DOHH2 (cell line): ENCODE measurements around the gene SEZ6L2.
A peak's percentile ranks its signal among the peaks of the same experiment; 100 is the strongest.

ENCODE experiments used
- H3F3A ChIP-seq: fragments of 200-600 bp; sonication (generic), shearing (Covaris generic); 2 replicates; pipeline ENCODE4 v1.6.0; 2016; ENCODE audit warnings: antibody characterized with exemption, mild to moderate bottlenecking; ENCODE audit not compliant: control insufficient read depth, insufficient read depth
- H3K27ac ChIP-seq: fragments of 200-600 bp; sonication (generic); 2 replicates; pipeline ENCODE4 v1.5.1; 2014; ENCODE audit warnings: low read depth, mild to moderate bottlenecking, low read length, moderate library complexity
- H3K27me3 ChIP-seq: fragments of 200-600 bp; sonication (generic); 2 replicates; pipeline ENCODE4 v1.6.1; 2014; ENCODE audit warnings: mild to moderate bottlenecking, low read length, mixed read lengths; ENCODE audit not compliant: control insufficient read depth
- H3K36me3 ChIP-seq: fragments of 200-600 bp; sonication (generic); 2 replicates; pipeline ENCODE4 v1.6.1; 2014; ENCODE audit warnings: mild to moderate bottlenecking, low read length, moderate library complexity, mixed read lengths; ENCODE audit not compliant: control insufficient read depth
- H3K4me1 ChIP-seq: fragments of 200-600 bp; sonication (generic); 2 replicates; pipeline ENCODE4 v1.6.1; 2014; ENCODE audit warnings: mild to moderate bottlenecking, low read length, mixed read lengths; ENCODE audit not compliant: control insufficient read depth
- H3K4me2 ChIP-seq: fragments of 200-600 bp; sonication (generic); 2 replicates; pipeline ENCODE4 v1.6.0; 2014; ENCODE audit warnings: mild to moderate bottlenecking, low read length, moderate library complexity
- H3K4me3 ChIP-seq: fragments of 200-600 bp; sonication (generic); 2 replicates; pipeline ENCODE4 v1.5.1; 2014; ENCODE audit warnings: mild to moderate bottlenecking, low read length, mixed read lengths
- H3K79me2 ChIP-seq: fragments of 200-600 bp; sonication (generic); 2 replicates; pipeline ENCODE4 v1.6.1; 2014; ENCODE audit warnings: mild to moderate bottlenecking, low read length, mixed read lengths; ENCODE audit not compliant: control insufficient read depth
- H3K9me2 ChIP-seq: fragments of 200-600 bp; sonication (generic); replicated peaks from 2 replicates; pipeline ENCODE4 v1.6.1; 2014; ENCODE audit warnings: mild to moderate bottlenecking, low read length, mixed read lengths; ENCODE audit not compliant: control insufficient read depth
- H3K9me3 ChIP-seq: fragments of 200-600 bp; sonication (generic); 2 replicates; pipeline ENCODE4 v1.6.1; 2014; ENCODE audit warnings: antibody characterized with exemption, low read length, mixed read lengths; ENCODE audit not compliant: control insufficient read depth, insufficient read depth
- H4K20me1 ChIP-seq: fragments of 200-600 bp; sonication (generic); 2 replicates; pipeline ENCODE4 v1.6.0; 2014; ENCODE audit warnings: low read depth, mild to moderate bottlenecking, antibody characterized with exemption, low read length, moderate library complexity; ENCODE audit not compliant: control insufficient read depth, insufficient read depth
- CTCF ChIP-seq: fragments of 200-600 bp; sonication (generic); IDR thresholded peaks from one replicate; pipeline ENCODE4 v1.5.1; 2014; ENCODE audit warnings: antibody characterized with exemption, mild to moderate bottlenecking, low read depth, low read length; ENCODE audit not compliant: poor library complexity, severe bottlenecking
- EZH2phosphoT487 ChIP-seq: fragments of 200-600 bp; sonication (generic); IDR thresholded peaks from 2 replicates; pipeline ENCODE4 v1.6.1; 2017; ENCODE audit warnings: borderline replicate concordance, mild to moderate bottlenecking, antibody characterized with exemption, low read length, moderate library complexity, mixed read lengths

The SEZ6L2 gene

DNA sequence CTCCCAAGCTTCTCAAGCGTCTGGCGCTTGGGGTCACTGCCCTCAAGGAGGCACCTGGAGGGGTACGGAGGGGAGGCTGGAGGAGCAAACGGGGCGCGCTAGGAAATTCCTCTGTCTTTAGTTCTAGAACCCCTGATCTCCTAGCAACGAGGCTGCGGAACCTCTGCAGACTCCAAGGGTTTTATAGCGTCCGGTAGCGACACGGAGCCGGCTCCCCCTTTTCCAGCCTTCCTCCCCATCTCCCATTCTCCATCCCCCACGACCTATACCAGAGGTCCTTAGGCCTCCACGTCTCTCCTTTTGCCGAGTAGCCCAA, 35.7 kb downstream of the SEZ6L2 start:
- TF ChIP-seq CTCF, result no peak
- Histone ChIP-seq H3K27ac (no peak overlapping the region), H3F3A (no peaks in the 10 kb centered on the region), H3K4me2 (peak overlapping the region; percentile 83), H3K9me2 (no peaks in the 10 kb centered on the region), H3K27me3 (peaks cover 5% of the 10 kb centered on the region; the same call in 1 of the 2 replicates), H3K4me1 (peaks cover 9% of the 10 kb centered on the region), H3K79me2 (peaks cover 21% of the 10 kb centered on the region), H4K20me1 (no peaks in the 10 kb centered on the region), H3K4me3 (peak overlapping the region; percentile 41), H3K9me3 (no peaks in the 10 kb centered on the region), H3K36me3 (peaks cover 19% of the 10 kb centered on the region)

DNA sequence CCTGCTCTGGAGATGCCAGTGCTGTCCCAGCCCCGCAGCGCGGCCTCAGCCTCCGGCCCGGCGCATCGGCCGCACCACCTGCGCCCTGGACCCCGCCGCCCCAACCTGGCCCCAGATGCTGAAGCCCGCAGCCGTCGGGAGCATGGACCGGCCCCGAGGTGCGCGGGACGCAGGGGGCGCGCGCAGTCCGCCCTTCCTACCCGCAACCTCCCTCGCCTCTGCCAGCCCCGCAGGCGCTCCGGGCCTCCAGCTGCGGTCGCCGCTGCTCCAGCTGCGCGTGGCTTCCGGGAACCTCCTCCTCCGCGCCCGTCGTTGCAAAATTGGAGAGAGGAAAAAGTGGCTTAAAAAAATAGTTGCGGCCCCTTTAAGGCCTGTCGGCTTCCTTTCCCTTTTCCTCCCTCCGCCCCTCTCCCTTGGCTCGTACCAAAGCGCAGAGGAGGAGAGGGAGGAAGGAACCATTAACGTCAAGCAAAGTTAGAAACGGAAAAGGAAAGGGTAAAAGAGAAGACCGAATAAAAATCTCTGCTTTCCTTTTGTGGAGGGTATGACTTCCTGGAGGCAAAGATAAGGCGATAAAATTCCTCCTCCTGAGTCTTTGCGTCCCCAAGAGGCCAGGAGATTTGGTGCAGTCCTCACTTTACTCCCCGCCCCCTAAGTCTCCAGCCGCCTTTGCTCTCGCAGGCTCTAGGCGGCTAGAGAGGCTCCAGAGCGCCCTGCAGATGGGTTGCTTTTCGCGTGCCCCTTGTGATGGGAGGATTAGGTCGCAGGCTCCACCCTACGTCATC, 36.3 kb downstream of the SEZ6L2 start, which contains the start of gene CDIPT:
TSS of gene CDIPT (minus strand) at position 343 of the 785 bp plus-strand sequence. CDS start 369 bp downstream, outside the sequence.
- H3K79me2 ChIP-seq, result peaks cover 21% of the 10 kb centered on the region
- H3K9me3 ChIP-seq, result no peaks in the 10 kb centered on the region
- H3K27me3 ChIP-seq, result peaks cover 5% of the 10 kb centered on the region; the same call in 1 of the 2 replicates
- H3K36me3 ChIP-seq, result peaks cover 23% of the 10 kb centered on the region
- H3K4me2 ChIP-seq, result peak within 1 kb of the TSS; percentile 83
- no peaks in the 10 kb centered on the region for H3K9me2 ChIP-seq
- peaks cover 9% of the 10 kb centered on the region for H3K4me1 ChIP-seq
- no peaks in the 10 kb centered on the region for H3F3A ChIP-seq
- H3K4me3 ChIP-seq, result peak within 1 kb of the TSS; percentile 87
- peak within 1 kb of the TSS; percentile 69 for H3K27ac ChIP-seq
- no peaks in the 10 kb centered on the region for H4K20me1 ChIP-seq
- TF ChIP-seq CTCF (peak; percentile 78), EZH2phosphoT487 (no peak)

DNA sequence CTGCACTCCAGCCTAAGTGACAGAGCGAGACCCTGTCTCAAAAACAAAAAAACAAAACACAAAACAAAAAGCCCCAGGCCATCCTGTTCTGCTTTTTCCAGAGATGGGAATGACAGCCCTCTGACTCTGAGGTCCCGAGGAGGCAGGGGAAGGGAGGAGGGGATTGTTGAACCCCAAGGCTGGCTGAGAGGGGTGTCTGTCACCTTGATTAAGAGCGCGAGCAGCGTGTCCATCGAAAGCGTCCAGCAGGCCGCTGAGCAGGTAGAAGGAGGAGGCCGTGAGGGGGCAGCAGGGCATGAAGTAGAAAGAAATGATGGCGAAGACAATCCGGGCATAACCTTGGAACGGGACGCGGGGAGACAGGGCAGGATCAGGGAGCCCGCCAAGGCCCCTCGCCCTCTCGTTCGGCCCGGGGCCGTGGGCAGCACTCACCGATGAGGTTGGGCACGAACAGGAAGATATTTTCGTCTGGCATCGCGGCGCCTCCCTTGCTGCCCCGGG, 36.9 kb downstream of the SEZ6L2 start:
- Histone ChIP-seq H4K20me1 (no peaks in the 10 kb centered on the region), H3K4me1 (peaks cover 9% of the 10 kb centered on the region), H3K27ac (no peak overlapping the region), H3K4me3 (peak overlapping the region; percentile 87), H3K9me2 (no peaks in the 10 kb centered on the region), H3K4me2 (peak overlapping the region; percentile 83), H3K79me2 (peaks cover 21% of the 10 kb centered on the region), H3K27me3 (peaks cover under 1% of the 10 kb centered on the region; the same call in 1 of the 2 replicates), H3K9me3 (no peaks in the 10 kb centered on the region), H3F3A (no peaks in the 10 kb centered on the region), H3K36me3 (peaks cover 23% of the 10 kb centered on the region)
- TF ChIP-seq CTCF, result peak; percentile 10
- TF ChIP-seq EZH2phosphoT487, result no peak
